HCT116 (cell line): Measurements from ENCODE around the gene CREBBP. TPM values are rescaled to one million over a fixed set of nuclear protein-coding genes. Genes with fewer than 3 reads are reported as not detected.

Experiments used
- ATAC-seq: fragments of 200-7000 bp; cut with Tn5 transposase; 2 replicates; pipeline ENCODE4 v1.9.1; 2020; ENCODE audit warnings: mild to moderate bottlenecking, moderate library complexity
- BruUV-seq: library from RNA; stranded (reverse); fragments of 400-500 nt; replicated peaks from 2 replicates; lab custom pipeline; 2021; lab: Mats Ljungman, UMichigan
- CTCF ChIA-PET: fragments of 300-600 bp; sonication (Branson Sonifier 250); formaldehyde crosslinking; loops from one replicate; lab custom pipeline; 2021; ENCODE audit warnings: antibody characterized with exemption; lab: Charles Lee
- POLR2A ChIA-PET: fragments of 300-600, 350-600 bp; sonication (Branson Sonifier 250); formaldehyde crosslinking; loops from one replicate; lab custom pipeline; 2021; ENCODE audit warnings: antibody characterized with exemption; lab: Charles Lee
- RAD21 ChIA-PET, 2 experiments: fragments of 300-600 bp; sonication (Branson Sonifier 250); formaldehyde crosslinking; loops; one replicate each; lab custom pipeline; 2023; ENCODE audit warnings: low total read pairs in 2 of 2; ENCODE audit not compliant: uncharacterized antibody in 2 of 2, unreplicated experiment in 2 of 2, low non-redundant PET in 1 of 2; lab: Charles Lee
- DNase-seq: peaks from one replicate; pipeline ENCODE4 v3.0.0-alpha.2; 2010; ENCODE audit warnings: low read depth, low spot score
- H2AFZ ChIP-seq: fragments of 200-600 bp; shearing (Covaris generic), sonication (generic); 2 replicates; pipeline ENCODE4 v1.6.1; 2017; ENCODE audit warnings: low read depth, mixed run types, mixed read lengths, antibody characterized with exemption, low read length; ENCODE audit not compliant: poor library complexity, severe bottlenecking
- H3K27ac ChIP-seq: 2 replicates; pipeline ENCODE4 v1.5.1; 2012; ENCODE audit warnings: low read depth, low read length
- H3K27me3 ChIP-seq: fragments of 200-600 bp; sonication (generic); 2 replicates; pipeline ENCODE4 v1.6.1; 2016; ENCODE audit warnings: mixed run types, low read length, mixed read lengths; ENCODE audit not compliant: insufficient read depth
- H3K36me3 ChIP-seq, 2 experiments: fragments of 200-500 bp in 1 of 2; fragments of 200-600 bp in 1 of 2; sonication (Bioruptor generic) in 1 of 2; sonication (generic) in 1 of 2; 2 replicates each; pipeline versions ENCODE4 v1.5.1 to v1.6.1; 2014 to 2016; ENCODE audit warnings: low read length in 2 of 2, inconsistent platforms in 1 of 2, mixed read lengths in 1 of 2, mixed run types in 1 of 2; ENCODE audit not compliant: insufficient read depth in 2 of 2, control insufficient read depth in 1 of 2
- H3K4me1 ChIP-seq, 2 experiments: fragments of 200-600 bp in 1 of 2; sonication (generic) in 1 of 2; 2 replicates each; pipeline versions ENCODE4 v1.5.1 to v1.6.1; 2012 to 2017; ENCODE audit warnings: low read length in 2 of 2, inconsistent platforms in 1 of 2, mild to moderate bottlenecking in 1 of 2, mixed read lengths in 1 of 2, mixed run types in 1 of 2, moderate library complexity in 1 of 2; ENCODE audit not compliant: insufficient read depth in 2 of 2, control insufficient read depth in 1 of 2
- H3K4me2 ChIP-seq: fragments of 200-600 bp; sonication (generic); 2 replicates; pipeline ENCODE4 v1.6.1; 2017; ENCODE audit warnings: mixed run types, low read length, mixed read lengths
- H3K4me3 ChIP-seq, 2 experiments: fragments of 200-600 bp in 1 of 2; sonication (generic) in 1 of 2; replicated peaks in 1 of 2; 2 replicates each; pipeline ENCODE4 v1.5.1; 2011 to 2016; ENCODE audit warnings: low read length in 2 of 2, control low read depth in 1 of 2, low read depth in 1 of 2, mild to moderate bottlenecking in 1 of 2, mixed read lengths in 1 of 2, mixed run types in 1 of 2
- H3K79me2 ChIP-seq: fragments of 200-600 bp; sonication (generic); 2 replicates; pipeline ENCODE4 v1.6.1; 2017; ENCODE audit warnings: mild to moderate bottlenecking, mixed run types, low read length, moderate library complexity, mixed read lengths; ENCODE audit not compliant: insufficient read depth
- H3K9ac ChIP-seq: fragments of 200-600 bp; sonication (generic); 2 replicates; pipeline ENCODE4 v1.6.1; 2016; ENCODE audit warnings: low read length, mixed read lengths
- H3K9me2 ChIP-seq: fragments of 200-600 bp; sonication (generic), shearing (Covaris generic); 2 replicates; pipeline ENCODE4 v1.6.1; 2017; ENCODE audit warnings: mixed run types, mild to moderate bottlenecking, moderate library complexity; ENCODE audit not compliant: insufficient read depth
- H3K9me3 ChIP-seq, 2 experiments: fragments of 200-500 bp in 1 of 2; fragments of 200-600 bp in 1 of 2; sonication (Bioruptor generic) in 1 of 2; sonication (generic) in 1 of 2; 2 replicates each; pipeline ENCODE4 v1.6.1; 2014 to 2017; ENCODE audit warnings: low read length in 2 of 2, mixed read lengths in 2 of 2, inconsistent platforms in 1 of 2, low read depth in 1 of 2, mild to moderate bottlenecking in 1 of 2, mixed run types in 1 of 2, moderate library complexity in 1 of 2; ENCODE audit not compliant: control insufficient read depth in 1 of 2, insufficient read depth in 1 of 2
- H4K20me1 ChIP-seq: fragments of 200-600 bp; sonication (generic), shearing (Covaris generic); 2 replicates; pipeline ENCODE4 v1.6.1; 2017; ENCODE audit warnings: mixed run types, mild to moderate bottlenecking, moderate library complexity; ENCODE audit not compliant: insufficient read depth
- ATF3 ChIP-seq: IDR thresholded peaks from 2 replicates; pipeline ENCODE4 v1.6.1; 2012
- CBX3 ChIP-seq: IDR thresholded peaks from 2 replicates; pipeline ENCODE4 v1.6.1; 2012; ENCODE audit warnings: low read depth
- CEBPB ChIP-seq: IDR thresholded peaks from 2 replicates; pipeline ENCODE4 v1.6.1; 2012; ENCODE audit warnings: low read depth
- EGR1 ChIP-seq: IDR thresholded peaks from 2 replicates; pipeline ENCODE4 v1.6.1; 2012; ENCODE audit warnings: low read depth
- ELF1 ChIP-seq: IDR thresholded peaks from 2 replicates; pipeline ENCODE4 v1.6.1; 2012; ENCODE audit warnings: low read depth, borderline replicate concordance
- EZH2phosphoT487 ChIP-seq: fragments of 200-600 bp; IDR thresholded peaks from 2 replicates; pipeline ENCODE4 v1.6.1; 2018; ENCODE audit warnings: antibody characterized with exemption, borderline replicate concordance
- FOSL1 ChIP-seq: IDR thresholded peaks from 2 replicates; pipeline ENCODE4 v1.6.1; 2012; ENCODE audit warnings: low read depth
- JUND ChIP-seq: IDR thresholded peaks from 2 replicates; pipeline ENCODE4 v1.6.1; 2012
- MAX ChIP-seq: IDR thresholded peaks from 2 replicates; pipeline ENCODE4 v1.6.1; 2012
- POLR2A ChIP-seq: IDR thresholded peaks from 2 replicates; pipeline ENCODE4 v1.7.0; 2011; ENCODE audit warnings: borderline replicate concordance; ENCODE audit not compliant: insufficient read depth, insufficient read length; ENCODE audit errors: extremely low read depth
- POLR2AphosphoS5 ChIP-seq: IDR thresholded peaks from 2 replicates; pipeline ENCODE4 v1.6.1; 2011; ENCODE audit warnings: mild to moderate bottlenecking, low read depth, low read length, moderate library complexity
- RAD21 ChIP-seq: IDR thresholded peaks from 2 replicates; pipeline ENCODE4 v1.6.1; 2012; ENCODE audit warnings: low read depth, mild to moderate bottlenecking
- REST ChIP-seq: IDR thresholded peaks from 2 replicates; pipeline ENCODE4 v1.6.1; 2012; ENCODE audit warnings: low read depth
- SIN3A ChIP-seq: IDR thresholded peaks from 2 replicates; pipeline ENCODE4 v1.6.1; 2012; ENCODE audit warnings: low read depth
- SP1 ChIP-seq: IDR thresholded peaks from 2 replicates; pipeline ENCODE4 v1.6.1; 2012; ENCODE audit warnings: low read depth
- ZBTB33 ChIP-seq: IDR thresholded peaks from 2 replicates; pipeline ENCODE4 v1.6.1; 2011; ENCODE audit warnings: mild to moderate bottlenecking, low read length, moderate library complexity; ENCODE audit not compliant: insufficient replicate concordance; ENCODE audit errors: extremely low read depth
- intact Hi-C: fragments of 100-400 bp; cut with micrococcal nuclease; formaldehyde crosslinking; loops from 2 replicates; pipeline ENCODE4 v1.10.0; 2022
- total RNA-seq: library from RNA; stranded (reverse); gene quantifications from one replicate; pipeline ENCODE4 v1.2.1, GENCODE V29; 2021; ENCODE audit not compliant: unreplicated experiment

The CREBBP gene
- total RNA-seq, 1 experiment from 2014 or later: 42.7 TPM

- Histone ChIP-seq H3K4me2 (peak overlapping the region; percentile 77), H2AFZ (no peak overlapping the region), H3K4me1 (peaks cover 7 to 19% of the 10 kb centered on the region in 2 experiments), H4K20me1 (peaks cover 9% of the 10 kb centered on the region; the same call in 1 of the 2 replicates), H3K4me3 (peak overlapping the region; percentile 79 to 95), H3K27me3 (no peaks in the 10 kb centered on the region), H3K9me3 (no peaks in the 10 kb centered on the region), H3K36me3 (peaks cover 3 to 15% of the 10 kb centered on the region in 2 experiments; a peak in 1 of 4 replicates), H3K9ac (peak overlapping the region; percentile 99), H3K9me2 (no peaks in the 10 kb centered on the region), H3K27ac (peak overlapping the region; percentile 82), H3K79me2 (peaks cover 56% of the 10 kb centered on the region)
- DNase-seq (no peak), ATAC-seq (peak; percentile 48)
- BruUV-seq: no TSS peak
- no peak for TF ChIP-seq JUND
- no peak; the same call in 1 of the 2 replicates for TF ChIP-seq MAX
- TF ChIP-seq ATF3: no peak
- no peak for TF ChIP-seq POLR2AphosphoS5
- no peak for TF ChIP-seq ZBTB33
- no peak for TF ChIP-seq SIN3A
- no peak for TF ChIP-seq EZH2phosphoT487
- no peak; the same call in 1 of the 2 replicates for TF ChIP-seq EGR1
- no peak for TF ChIP-seq ELF1
- no peak for TF ChIP-seq SP1
- TF ChIP-seq CEBPB: no peak
- TF ChIP-seq POLR2A: no peak
- TF ChIP-seq RAD21: no peak
- TF ChIP-seq REST: no peak
- no peak for TF ChIP-seq FOSL1
- TF ChIP-seq CBX3: no peak
- CTCF ChIA-PET: no interaction called here
- POLR2A ChIA-PET: no interaction called here
- intact Hi-C loops: no loop called here
- RAD21 ChIA-PET: no interaction called here
Measured at GRCh38 chr16:3716831-3717234, 163.7 kb downstream of the CREBBP start.
